K562 (cell line): ENCODE results near the gene GLIS2. TPM values are rescaled to one million over a fixed set of nuclear protein-coding genes. Genes with fewer than 3 reads are reported as not detected.

ENCODE experiments used
- ARID2 ChIP-seq: fragments of 450-650 bp; IDR thresholded peaks from 2 replicates; pipeline ENCODE4 v1.6.1; 2017; ENCODE audit warnings: antibody characterized with exemption, mild to moderate bottlenecking
- BCOR ChIP-seq: fragments of 450-650 bp; IDR thresholded peaks from 2 replicates; pipeline ENCODE4 v1.6.1; 2016
- HDAC6 ChIP-seq: IDR thresholded peaks from 2 replicates; pipeline ENCODE4 v1.6.1; 2012; ENCODE audit warnings: low read depth, mild to moderate bottlenecking, control low read depth, inconsistent platforms, low read length, moderate library complexity
- KLF10 ChIP-seq: fragments of 250-450 bp; sonication (Bioruptor Pico); IDR thresholded peaks from 2 replicates; pipeline ENCODE4 v1.6.1; 2021; ENCODE audit warnings: matching md5 sums
- KLF16 ChIP-seq: IDR thresholded peaks from 2 replicates; pipeline ENCODE4 v1.6.1; 2016; ENCODE audit warnings: antibody characterized with exemption
- RBBP5 ChIP-seq: fragments of 200-600 bp; sonication (generic); IDR thresholded peaks from 2 replicates; pipeline ENCODE4 v1.6.1; 2012; ENCODE audit warnings: borderline replicate concordance, mild to moderate bottlenecking, low read length, control low read depth, inconsistent platforms; ENCODE audit not compliant: insufficient read depth, poor library complexity, severe bottlenecking
- TCF3 ChIP-seq: sonication (generic); formaldehyde crosslinking; IDR thresholded peaks from 2 replicates; pipeline ENCODE4 v1.4.0; 2020; ENCODE audit warnings: mild to moderate bottlenecking, missing genetic modification reagents
- ZNF41 ChIP-seq: fragments of 250-450 bp; sonication (Bioruptor Pico); conservative IDR thresholded peaks from 2 replicates; pipeline ENCODE4 v1.4.0; 2020; ENCODE audit warnings: mild to moderate bottlenecking
- ZNF75A ChIP-seq: fragments of 450-650 bp; formaldehyde crosslinking; IDR thresholded peaks from 2 replicates; pipeline ENCODE4 v1.4.0; 2020; ENCODE audit warnings: mild to moderate bottlenecking
- polyA plus RNA-seq, 8 experiments: library from polyadenylated mRNA; depleted of rRNA in 4 of 8; stranded (reverse) in 5 of 8; unstranded in 3 of 8; fragments of >200 nt; fragmentation: Nextera tagmentation in 2 of 8; fragmentation: Illumina TruSeq in 1 of 8; extraction: Ambion mirVana in 2 of 8; extraction: Trizol in 1 of 8; gene quantifications; 2 replicates each; pipeline versions ENCODE4 v1.2.1 to v1.2.3, GENCODE V29; 2011 to 2014; ENCODE audit warnings: inconsistent platforms in 1 of 8, missing spikeins in 1 of 8
- total RNA-seq, 7 experiments: library from RNA; depleted of rRNA in 6 of 7; stranded (reverse); fragments of >200 nt in 6 of 7; fragmentation: Illumina TruSeq in 2 of 7; extraction: Trizol in 2 of 7; gene quantifications; 2 replicates each; pipeline versions ENCODE4 v1.2.1 to v1.2.3, GENCODE V29; 2011 to 2021; ENCODE audit warnings: low replicate concordance in 1 of 7
- TF ChIP-seq, protein P1 (sequence below): fragments of 450-650 bp; IDR thresholded peaks from 2 replicates; pipeline ENCODE4 v1.6.1; 2016; ENCODE audit warnings: mild to moderate bottlenecking, moderate library complexity
- TF ChIP-seq, protein P2 (sequence below), 2 experiments: fragments of 200-800 bp in 1 of 2; sonication (Bioruptor generic) in 1 of 2; sonication (generic) in 1 of 2; formaldehyde crosslinking in 1 of 2; IDR thresholded peaks in 1 of 2; conservative IDR thresholded peaks in 1 of 2; 2 replicates each; pipeline versions ENCODE4 v1.5.0 to v1.6.1; 2016 to 2020; ENCODE audit warnings: missing compliant biosample characterization in 1 of 2, missing genetic modification characterization in 1 of 2, missing genetic modification reagents in 1 of 2
- TF ChIP-seq, protein P3 (sequence below): fragments of 450-650 bp; IDR thresholded peaks from 2 replicates; pipeline ENCODE4 v1.6.1; 2017; ENCODE audit warnings: mild to moderate bottlenecking, moderate library complexity

Gene GLIS2
- total and polyA plus RNA-seq, 9 of the 15 experiments (the other 6 are each of a cell fraction or from before 2014, with no cell fraction given): 0.10 to 9.0 (median 0.57) TPM

DNA sequence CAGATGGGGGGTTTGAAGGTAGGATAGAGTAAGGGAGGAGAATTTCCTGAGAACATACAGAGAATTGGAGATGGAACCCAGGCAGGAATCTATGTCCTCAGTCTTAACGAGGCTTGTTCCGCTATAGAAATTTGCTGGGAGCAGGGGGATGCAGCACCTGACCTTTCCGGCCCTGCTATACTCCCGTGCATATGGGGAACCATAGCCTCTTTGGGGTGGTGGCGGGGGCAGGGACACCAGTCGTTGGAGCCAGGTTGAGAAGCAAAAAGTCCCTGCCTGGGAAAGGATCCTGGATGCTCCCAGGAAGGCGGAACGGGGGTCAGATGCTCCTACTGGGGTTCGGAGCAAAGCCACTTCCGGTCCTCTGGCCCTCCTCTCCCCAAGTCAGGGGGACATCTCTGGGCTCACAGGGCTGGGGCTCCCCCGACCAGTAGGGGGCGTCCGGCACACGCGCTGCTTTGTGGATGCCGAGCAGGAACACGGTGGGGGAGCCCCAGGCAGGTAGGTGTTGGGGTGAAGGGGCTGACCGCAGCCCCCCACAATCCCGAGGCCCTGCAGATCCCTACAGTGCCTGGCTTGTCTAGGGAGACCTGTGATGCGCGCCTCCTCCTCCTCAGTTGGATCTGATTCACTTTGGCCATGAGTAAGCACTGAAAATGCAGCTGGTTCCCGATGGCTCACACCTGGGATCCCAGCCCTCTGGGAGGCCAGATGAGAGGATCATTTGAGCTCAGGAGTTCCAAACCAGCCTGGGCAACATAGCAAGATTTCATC, 27.5 kb upstream of the GLIS2 start (continued):
- TF ChIP-seq, protein P1, sequence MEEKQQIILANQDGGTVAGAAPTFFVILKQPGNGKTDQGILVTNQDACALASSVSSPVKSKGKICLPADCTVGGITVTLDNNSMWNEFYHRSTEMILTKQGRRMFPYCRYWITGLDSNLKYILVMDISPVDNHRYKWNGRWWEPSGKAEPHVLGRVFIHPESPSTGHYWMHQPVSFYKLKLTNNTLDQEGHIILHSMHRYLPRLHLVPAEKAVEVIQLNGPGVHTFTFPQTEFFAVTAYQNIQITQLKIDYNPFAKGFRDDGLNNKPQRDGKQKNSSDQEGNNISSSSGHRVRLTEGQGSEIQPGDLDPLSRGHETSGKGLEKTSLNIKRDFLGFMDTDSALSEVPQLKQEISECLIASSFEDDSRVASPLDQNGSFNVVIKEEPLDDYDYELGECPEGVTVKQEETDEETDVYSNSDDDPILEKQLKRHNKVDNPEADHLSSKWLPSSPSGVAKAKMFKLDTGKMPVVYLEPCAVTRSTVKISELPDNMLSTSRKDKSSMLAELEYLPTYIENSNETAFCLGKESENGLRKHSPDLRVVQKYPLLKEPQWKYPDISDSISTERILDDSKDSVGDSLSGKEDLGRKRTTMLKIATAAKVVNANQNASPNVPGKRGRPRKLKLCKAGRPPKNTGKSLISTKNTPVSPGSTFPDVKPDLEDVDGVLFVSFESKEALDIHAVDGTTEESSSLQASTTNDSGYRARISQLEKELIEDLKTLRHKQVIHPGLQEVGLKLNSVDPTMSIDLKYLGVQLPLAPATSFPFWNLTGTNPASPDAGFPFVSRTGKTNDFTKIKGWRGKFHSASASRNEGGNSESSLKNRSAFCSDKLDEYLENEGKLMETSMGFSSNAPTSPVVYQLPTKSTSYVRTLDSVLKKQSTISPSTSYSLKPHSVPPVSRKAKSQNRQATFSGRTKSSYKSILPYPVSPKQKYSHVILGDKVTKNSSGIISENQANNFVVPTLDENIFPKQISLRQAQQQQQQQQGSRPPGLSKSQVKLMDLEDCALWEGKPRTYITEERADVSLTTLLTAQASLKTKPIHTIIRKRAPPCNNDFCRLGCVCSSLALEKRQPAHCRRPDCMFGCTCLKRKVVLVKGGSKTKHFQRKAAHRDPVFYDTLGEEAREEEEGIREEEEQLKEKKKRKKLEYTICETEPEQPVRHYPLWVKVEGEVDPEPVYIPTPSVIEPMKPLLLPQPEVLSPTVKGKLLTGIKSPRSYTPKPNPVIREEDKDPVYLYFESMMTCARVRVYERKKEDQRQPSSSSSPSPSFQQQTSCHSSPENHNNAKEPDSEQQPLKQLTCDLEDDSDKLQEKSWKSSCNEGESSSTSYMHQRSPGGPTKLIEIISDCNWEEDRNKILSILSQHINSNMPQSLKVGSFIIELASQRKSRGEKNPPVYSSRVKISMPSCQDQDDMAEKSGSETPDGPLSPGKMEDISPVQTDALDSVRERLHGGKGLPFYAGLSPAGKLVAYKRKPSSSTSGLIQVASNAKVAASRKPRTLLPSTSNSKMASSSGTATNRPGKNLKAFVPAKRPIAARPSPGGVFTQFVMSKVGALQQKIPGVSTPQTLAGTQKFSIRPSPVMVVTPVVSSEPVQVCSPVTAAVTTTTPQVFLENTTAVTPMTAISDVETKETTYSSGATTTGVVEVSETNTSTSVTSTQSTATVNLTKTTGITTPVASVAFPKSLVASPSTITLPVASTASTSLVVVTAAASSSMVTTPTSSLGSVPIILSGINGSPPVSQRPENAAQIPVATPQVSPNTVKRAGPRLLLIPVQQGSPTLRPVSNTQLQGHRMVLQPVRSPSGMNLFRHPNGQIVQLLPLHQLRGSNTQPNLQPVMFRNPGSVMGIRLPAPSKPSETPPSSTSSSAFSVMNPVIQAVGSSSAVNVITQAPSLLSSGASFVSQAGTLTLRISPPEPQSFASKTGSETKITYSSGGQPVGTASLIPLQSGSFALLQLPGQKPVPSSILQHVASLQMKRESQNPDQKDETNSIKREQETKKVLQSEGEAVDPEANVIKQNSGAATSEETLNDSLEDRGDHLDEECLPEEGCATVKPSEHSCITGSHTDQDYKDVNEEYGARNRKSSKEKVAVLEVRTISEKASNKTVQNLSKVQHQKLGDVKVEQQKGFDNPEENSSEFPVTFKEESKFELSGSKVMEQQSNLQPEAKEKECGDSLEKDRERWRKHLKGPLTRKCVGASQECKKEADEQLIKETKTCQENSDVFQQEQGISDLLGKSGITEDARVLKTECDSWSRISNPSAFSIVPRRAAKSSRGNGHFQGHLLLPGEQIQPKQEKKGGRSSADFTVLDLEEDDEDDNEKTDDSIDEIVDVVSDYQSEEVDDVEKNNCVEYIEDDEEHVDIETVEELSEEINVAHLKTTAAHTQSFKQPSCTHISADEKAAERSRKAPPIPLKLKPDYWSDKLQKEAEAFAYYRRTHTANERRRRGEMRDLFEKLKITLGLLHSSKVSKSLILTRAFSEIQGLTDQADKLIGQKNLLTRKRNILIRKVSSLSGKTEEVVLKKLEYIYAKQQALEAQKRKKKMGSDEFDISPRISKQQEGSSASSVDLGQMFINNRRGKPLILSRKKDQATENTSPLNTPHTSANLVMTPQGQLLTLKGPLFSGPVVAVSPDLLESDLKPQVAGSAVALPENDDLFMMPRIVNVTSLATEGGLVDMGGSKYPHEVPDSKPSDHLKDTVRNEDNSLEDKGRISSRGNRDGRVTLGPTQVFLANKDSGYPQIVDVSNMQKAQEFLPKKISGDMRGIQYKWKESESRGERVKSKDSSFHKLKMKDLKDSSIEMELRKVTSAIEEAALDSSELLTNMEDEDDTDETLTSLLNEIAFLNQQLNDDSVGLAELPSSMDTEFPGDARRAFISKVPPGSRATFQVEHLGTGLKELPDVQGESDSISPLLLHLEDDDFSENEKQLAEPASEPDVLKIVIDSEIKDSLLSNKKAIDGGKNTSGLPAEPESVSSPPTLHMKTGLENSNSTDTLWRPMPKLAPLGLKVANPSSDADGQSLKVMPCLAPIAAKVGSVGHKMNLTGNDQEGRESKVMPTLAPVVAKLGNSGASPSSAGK: no peak
- TF ChIP-seq ZNF75A (CRISPR knock-in tag): no peak
- TF ChIP-seq, protein P2, sequence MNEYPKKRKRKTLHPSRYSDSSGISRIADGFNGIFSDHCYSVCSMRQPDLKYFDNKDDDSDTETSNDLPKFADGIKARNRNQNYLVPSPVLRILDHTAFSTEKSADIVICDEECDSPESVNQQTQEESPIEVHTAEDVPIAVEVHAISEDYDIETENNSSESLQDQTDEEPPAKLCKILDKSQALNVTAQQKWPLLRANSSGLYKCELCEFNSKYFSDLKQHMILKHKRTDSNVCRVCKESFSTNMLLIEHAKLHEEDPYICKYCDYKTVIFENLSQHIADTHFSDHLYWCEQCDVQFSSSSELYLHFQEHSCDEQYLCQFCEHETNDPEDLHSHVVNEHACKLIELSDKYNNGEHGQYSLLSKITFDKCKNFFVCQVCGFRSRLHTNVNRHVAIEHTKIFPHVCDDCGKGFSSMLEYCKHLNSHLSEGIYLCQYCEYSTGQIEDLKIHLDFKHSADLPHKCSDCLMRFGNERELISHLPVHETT (CRISPR knock-in tag; conservative IDR thresholded peaks at IDR 0.05 in 1 of 2, IDR thresholded peaks at IDR 0.05 in 1 of 2): no peak
- no peak for TF ChIP-seq BCOR
- no peak for TF ChIP-seq RBBP5
- TF ChIP-seq TCF3 (CRISPR knock-in tag): no peak
- TF ChIP-seq KLF10: no peak
- TF ChIP-seq, protein P3, sequence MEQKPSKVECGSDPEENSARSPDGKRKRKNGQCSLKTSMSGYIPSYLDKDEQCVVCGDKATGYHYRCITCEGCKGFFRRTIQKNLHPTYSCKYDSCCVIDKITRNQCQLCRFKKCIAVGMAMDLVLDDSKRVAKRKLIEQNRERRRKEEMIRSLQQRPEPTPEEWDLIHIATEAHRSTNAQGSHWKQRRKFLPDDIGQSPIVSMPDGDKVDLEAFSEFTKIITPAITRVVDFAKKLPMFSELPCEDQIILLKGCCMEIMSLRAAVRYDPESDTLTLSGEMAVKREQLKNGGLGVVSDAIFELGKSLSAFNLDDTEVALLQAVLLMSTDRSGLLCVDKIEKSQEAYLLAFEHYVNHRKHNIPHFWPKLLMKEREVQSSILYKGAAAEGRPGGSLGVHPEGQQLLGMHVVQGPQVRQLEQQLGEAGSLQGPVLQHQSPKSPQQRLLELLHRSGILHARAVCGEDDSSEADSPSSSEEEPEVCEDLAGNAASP: no peak
- TF ChIP-seq ARID2: peak; percentile 43; the same call in 1 of the 2 replicates
- TF ChIP-seq ZNF41: no peak
- no peak for TF ChIP-seq HDAC6
- TF ChIP-seq KLF16: peak; percentile 43; the same call in 1 of the 2 replicates
